Smooth muscle cell (in vitro differentiated cells): ENCODE measurements around the gene PRPF40B. TPM values are rescaled to one million over a fixed set of nuclear protein-coding genes. Genes with fewer than 3 reads are reported as not detected.
"Not testable (repeated sequence)": the region's sequence is repeated elsewhere in the genome, so short reads cannot be mapped to it uniquely, and the experiment has no call there.

Experiments used
- DNase-seq: peaks from one replicate; lab custom pipeline; 2025; ENCODE audit not compliant: unreplicated experiment; lab: John Stamatoyannopoulos, UW
- H2AFZ ChIP-seq: fragments of 200-600 bp; sonication (generic); 2 replicates; pipeline ENCODE4 v1.6.0; 2016; ENCODE audit warnings: antibody characterized with exemption, low read depth, mild to moderate bottlenecking
- H3F3A ChIP-seq: fragments of 200-600 bp; sonication (generic); 2 replicates; pipeline ENCODE4 v1.6.0; 2017; ENCODE audit warnings: antibody characterized with exemption, low read depth
- H3K27ac ChIP-seq: fragments of 200-600 bp; sonication (generic); 2 replicates; pipeline ENCODE4 v1.5.1; 2016; ENCODE audit warnings: low read depth, mild to moderate bottlenecking
- H3K27me3 ChIP-seq: fragments of 200-600 bp; sonication (generic); 2 replicates; pipeline ENCODE4 v1.6.1; 2016; ENCODE audit warnings: low read depth, mild to moderate bottlenecking
- H3K36me3 ChIP-seq: fragments of 200-600 bp; sonication (generic); 2 replicates; pipeline ENCODE4 v1.5.1; 2016; ENCODE audit warnings: low read depth
- H3K4me1 ChIP-seq: fragments of 200-600 bp; sonication (generic); 2 replicates; pipeline ENCODE4 v1.5.1; 2016; ENCODE audit warnings: low read depth
- H3K4me2 ChIP-seq: fragments of 200-600 bp; sonication (generic); 2 replicates; pipeline ENCODE4 v1.6.0; 2016; ENCODE audit warnings: mild to moderate bottlenecking
- H3K4me3 ChIP-seq: fragments of 200-600 bp; sonication (generic); 2 replicates; pipeline ENCODE4 v1.5.1; 2016; ENCODE audit warnings: mild to moderate bottlenecking
- H3K79me2 ChIP-seq: fragments of 200-600 bp; sonication (generic); 2 replicates; pipeline ENCODE4 v1.6.0; 2016; ENCODE audit warnings: low read depth, mild to moderate bottlenecking
- H3K9ac ChIP-seq: fragments of 200-600 bp; sonication (generic); 2 replicates; pipeline ENCODE4 v1.6.0; 2016; ENCODE audit warnings: low read depth
- H3K9me3 ChIP-seq: fragments of 200-600 bp; sonication (generic); replicated peaks from 2 replicates; pipeline ENCODE4 v1.5.1; 2016; ENCODE audit warnings: low read depth
- H4K20me1 ChIP-seq: fragments of 200-600 bp; sonication (generic); 2 replicates; pipeline ENCODE4 v1.6.0; 2016; ENCODE audit warnings: low read depth
- CTCF ChIP-seq: fragments of 200-600 bp; sonication (generic); IDR thresholded peaks from 2 replicates; pipeline ENCODE4 v1.5.1; 2017; ENCODE audit warnings: borderline replicate concordance, mild to moderate bottlenecking, antibody characterized with exemption; ENCODE audit not compliant: insufficient read depth, poor library complexity, severe bottlenecking
- WGBS: methylation state at CpG from one replicate; pipeline ENCODE4 v1.1.7; 2016; ENCODE audit warnings: low lambda C conversion rate; 5-methylcytosine and 5-hydroxymethylcytosine counted together
- polyA plus RNA-seq: library from polyadenylated mRNA; unstranded; fragments of >200 nt; fragmentation: Nextera tagmentation; extraction: Ambion mirVana; gene quantifications from 2 replicates; pipeline ENCODE4 v1.2.1, GENCODE V29; 2016
- total RNA-seq: library from RNA; depleted of rRNA; stranded (reverse); fragments of >200 nt; gene quantifications from 2 replicates; pipeline ENCODE4 v1.2.3, GENCODE V29; 2014

The PRPF40B gene
- total and polyA plus RNA-seq, 2 experiments from 2014 or later, result 6.2 to 19.8 TPM

GRCh38 chr12:49609059-49609874, 14.1 kb upstream of the PRPF40B start:
- H3K4me2 ChIP-seq, result no peak overlapping the region
- no peaks in the 10 kb centered on the region for H3K4me1 ChIP-seq
- no peaks in the 10 kb centered on the region for H3F3A ChIP-seq
- WGBS, result 91% methylated on average over 2 of the region's 2 CpGs
- H3K27ac ChIP-seq, result no peak overlapping the region
- H3K9ac ChIP-seq, result no peak overlapping the region
- H3K36me3 ChIP-seq, result no peaks in the 10 kb centered on the region
- no peaks in the 10 kb centered on the region for H3K79me2 ChIP-seq
- H3K4me3 ChIP-seq, result no peak overlapping the region
- TF ChIP-seq CTCF, result no peak
- H2AFZ ChIP-seq, result no peak overlapping the region
- no peaks in the 10 kb centered on the region for H4K20me1 ChIP-seq
- DNase-seq, result no peak
- H3K9me3 ChIP-seq, result no peaks in the 10 kb centered on the region
- H3K27me3 ChIP-seq, result no peaks in the 10 kb centered on the region

- DNase-seq, result no peak
- no peak overlapping the region for H3K4me2 ChIP-seq
- no peak for TF ChIP-seq CTCF
- no peaks in the 10 kb centered on the region for H4K20me1 ChIP-seq
- WGBS, result 48% methylated on average over 1 of the region's 1 CpG
- no peaks in the 10 kb centered on the region for H3K36me3 ChIP-seq
- H3K27ac ChIP-seq, result no peak overlapping the region
- H3F3A ChIP-seq, result no peaks in the 10 kb centered on the region
- H3K4me1 ChIP-seq, result no peaks in the 10 kb centered on the region
- no peaks in the 10 kb centered on the region for H3K9me3 ChIP-seq
- H3K4me3 ChIP-seq, result no peak overlapping the region
- H3K9ac ChIP-seq, result no peak overlapping the region
- no peaks in the 10 kb centered on the region for H3K79me2 ChIP-seq
- H3K27me3 ChIP-seq, result no peaks in the 10 kb centered on the region
- H2AFZ ChIP-seq, result no peak overlapping the region
These were observed 13.5 kb upstream of the PRPF40B start for GRCh38 chr12:49609875-49610154.

GRCh38 chr12:49610785-49611184, 12.6 kb upstream of the PRPF40B start:
- H3K4me2 ChIP-seq, H3K4me1 ChIP-seq, H3K9me3 ChIP-seq, H3K27ac ChIP-seq, H2AFZ ChIP-seq, H3F3A ChIP-seq, H3K9ac ChIP-seq, H4K20me1 ChIP-seq, H3K4me3 ChIP-seq, H3K36me3 ChIP-seq, H3K79me2 ChIP-seq, H3K27me3 ChIP-seq, DNase-seq: not testable (repeated sequence)
- 96% methylated on average over 4 of the region's 4 CpGs for WGBS

- H3K27ac ChIP-seq, result no peak overlapping the region
- H3K4me3 ChIP-seq, result no peak overlapping the region
- no peaks in the 10 kb centered on the region for H3F3A ChIP-seq
- no peak overlapping the region for H3K4me2 ChIP-seq
- no peaks in the 10 kb centered on the region for H3K27me3 ChIP-seq
- DNase-seq, result no peak
- no peaks in the 10 kb centered on the region for H4K20me1 ChIP-seq
- H3K4me1 ChIP-seq, result no peaks in the 10 kb centered on the region
- no peak overlapping the region for H2AFZ ChIP-seq
- H3K9me3 ChIP-seq, result no peaks in the 10 kb centered on the region
- H3K9ac ChIP-seq, result no peak overlapping the region
- no peaks in the 10 kb centered on the region for H3K79me2 ChIP-seq
- H3K36me3 ChIP-seq, result no peaks in the 10 kb centered on the region
- no peak for TF ChIP-seq CTCF
These were observed 11.2 kb upstream of the PRPF40B start for GRCh38 chr12:49612210-49612609.
